ENCODE measurements around the gene TRAPPC11. TPM values are rescaled to one million over a fixed set of nuclear protein-coding genes. Genes with fewer than 3 reads are reported as not detected.

Gene TRAPPC11
- polyA plus RNA-seq, 1 donor: 28.1 TPM

- no peak for DNase-seq
These were observed 101.2 kb downstream of the TRAPPC11 start for GRCh38 chr4:183760326-183760725.

Other genes with a start within 250 kb of the TRAPPC11 start
- gene CDKN2AIP, start 214.7 kb upstream of the TRAPPC11 start, polyA plus RNA-seq (ENCODE audit: insufficient read length): 16.0 TPM
- gene ING2, start 154.2 kb upstream of the TRAPPC11 start, polyA plus RNA-seq (ENCODE audit: insufficient read length): 15.3 TPM
- 27.2 TPM for gene RWDD4, start 108 bp upstream of the TRAPPC11 start, polyA plus RNA-seq (ENCODE audit: insufficient read length)
- 5.3 TPM for gene STOX2, start 246.0 kb downstream of the TRAPPC11 start, polyA plus RNA-seq (ENCODE audit: insufficient read length)